GM10847 (cell line): ENCODE measurements around the gene SLC16A2.

Source experiments
- POLR2A ChIP-seq: IDR thresholded peaks from 2 replicates; pipeline ENCODE4 v1.6.1; 2011; ENCODE audit not compliant: insufficient read length; ENCODE audit errors: extremely low read depth

Gene SLC16A2

DNA sequence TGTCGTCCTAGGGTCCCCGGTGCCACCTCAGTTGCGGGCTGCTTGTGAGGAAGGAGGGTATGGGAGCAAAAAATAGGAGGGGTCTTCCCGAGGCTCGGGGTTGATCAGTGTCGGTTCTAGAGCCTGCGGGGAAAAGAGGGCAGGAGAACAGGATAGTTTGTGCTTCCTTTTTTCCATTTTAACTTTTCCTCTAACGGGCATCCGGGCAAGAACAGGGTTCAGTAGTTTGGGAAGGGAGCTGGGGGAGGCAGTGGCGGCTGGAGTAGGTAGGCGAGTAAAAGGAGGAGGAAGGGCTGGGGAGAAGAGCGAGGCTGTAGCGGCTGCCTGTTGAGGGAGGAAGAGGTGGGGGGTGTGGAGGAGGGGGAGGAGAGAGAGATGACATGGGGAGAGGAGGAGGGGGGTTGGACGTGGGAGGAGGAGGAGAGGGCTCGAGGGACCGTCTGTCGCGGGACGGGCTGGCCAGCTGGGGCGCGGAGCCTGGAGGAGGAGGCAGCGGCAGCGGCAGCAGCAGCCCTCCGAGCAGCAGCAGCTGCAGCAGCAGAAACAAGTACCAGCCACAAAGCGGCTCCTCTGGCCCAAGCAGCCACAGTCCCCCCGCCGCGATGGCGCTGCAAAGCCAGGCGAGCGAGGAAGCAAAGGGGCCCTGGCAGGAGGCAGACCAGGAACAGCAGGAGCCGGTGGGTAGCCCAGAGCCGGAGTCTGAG lies at the start of gene SLC16A2:
Gene SLC16A2, plus strand, starts transcription at position 458 of the 704 bp plus-strand sequence. Its CDS starts 145 bp downstream, at position 603.
- no peak for TF ChIP-seq POLR2A

DNA sequence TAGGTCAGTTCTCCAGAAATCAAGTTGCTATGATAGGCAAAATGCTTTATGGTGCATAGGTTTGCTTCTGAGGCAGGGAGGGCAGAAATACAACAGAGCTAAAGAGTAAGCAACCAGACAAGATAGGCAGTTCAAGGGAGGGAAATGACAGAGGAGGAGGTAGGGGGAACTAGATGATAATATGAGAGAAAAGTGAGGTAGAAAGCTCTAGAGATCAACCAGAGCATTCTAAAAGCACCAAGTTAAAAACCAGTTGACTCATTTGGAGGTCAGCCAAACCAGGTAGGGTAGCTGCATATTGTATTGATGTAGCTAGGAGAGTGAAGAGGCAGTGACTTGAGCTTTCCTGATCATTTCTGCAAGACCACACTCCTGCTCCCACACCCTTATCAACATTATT lies 49.0 kb upstream of the SLC16A2 start:
- TF ChIP-seq POLR2A = no peak

GRCh38 chrX:74377282-74377681 lies 44.0 kb upstream of the SLC16A2 start:
- TF ChIP-seq POLR2A = no peak

DNA sequence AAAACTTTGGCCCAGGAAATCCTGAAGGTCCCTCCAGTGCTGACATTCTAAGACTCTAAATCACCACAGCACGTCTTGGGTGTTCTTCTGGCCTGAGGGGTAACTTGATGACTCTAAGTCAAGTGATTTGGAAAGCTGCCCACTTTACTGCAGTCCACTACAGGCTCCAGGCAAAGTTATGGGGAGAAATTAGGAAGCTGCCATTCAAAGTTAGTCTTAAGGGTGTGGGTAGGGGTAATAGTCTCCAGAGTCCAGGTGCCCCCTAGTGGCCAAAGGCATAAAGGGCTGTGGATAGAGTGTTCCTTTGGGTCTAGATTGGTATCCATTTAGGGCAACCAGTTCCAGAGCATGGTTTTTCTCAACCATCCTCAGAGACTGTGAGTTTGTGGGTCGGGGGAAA lies 38.7 kb upstream of the SLC16A2 start:
- no peak for TF ChIP-seq POLR2A

DNA sequence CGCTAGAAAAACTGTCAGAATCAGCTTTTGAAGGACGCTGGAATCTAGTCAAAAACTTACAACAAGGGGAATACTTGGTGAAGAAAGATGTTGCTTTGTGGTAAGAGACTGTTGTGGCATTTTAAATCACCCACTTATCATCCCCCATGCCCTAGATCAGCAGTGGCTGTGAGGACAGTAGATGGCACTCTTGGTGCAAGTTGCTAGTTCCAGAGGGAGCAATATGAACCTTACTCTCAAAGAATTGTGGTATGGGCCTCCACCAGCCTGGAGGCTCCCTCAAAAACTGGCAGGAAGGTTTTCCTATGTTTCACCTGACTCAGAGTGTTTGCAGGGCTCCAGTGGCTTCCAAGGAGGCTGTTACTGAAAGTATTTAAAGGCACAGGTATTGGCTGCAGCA lies 37.7 kb upstream of the SLC16A2 start:
- TF ChIP-seq POLR2A = no peak

DNA sequence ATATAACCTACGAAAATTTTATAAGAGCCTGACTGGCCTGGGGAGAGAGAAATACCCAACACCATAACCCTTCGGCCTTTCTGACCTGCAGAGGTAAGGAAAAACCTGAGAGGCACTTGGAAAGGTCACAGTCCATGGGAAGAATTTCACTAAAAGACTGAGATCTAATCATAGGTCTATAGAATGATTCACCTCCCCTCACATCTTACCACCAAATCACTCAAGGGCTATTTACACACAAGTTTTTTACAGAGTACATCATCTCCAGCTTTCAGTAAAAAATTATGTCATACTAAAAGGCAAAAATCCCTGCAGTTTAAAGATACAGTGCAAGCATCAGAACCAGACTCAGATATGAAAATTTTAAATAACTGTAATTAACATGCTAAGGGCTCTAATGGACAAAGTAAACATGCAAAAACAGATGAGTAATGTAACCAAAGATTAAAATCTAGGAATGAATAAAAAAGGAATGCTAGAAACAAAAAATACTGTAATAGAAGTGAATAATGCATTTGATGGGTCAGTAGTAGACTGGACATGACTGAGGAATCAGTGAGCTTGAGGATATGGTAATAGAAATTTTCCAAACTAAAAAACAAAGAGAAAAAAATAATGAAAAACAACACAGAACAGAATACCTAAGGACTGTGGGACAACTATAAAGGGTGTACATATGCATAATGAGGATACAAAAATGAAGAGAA lies 32.1 kb upstream of the SLC16A2 start:
- TF ChIP-seq POLR2A = no peak

DNA sequence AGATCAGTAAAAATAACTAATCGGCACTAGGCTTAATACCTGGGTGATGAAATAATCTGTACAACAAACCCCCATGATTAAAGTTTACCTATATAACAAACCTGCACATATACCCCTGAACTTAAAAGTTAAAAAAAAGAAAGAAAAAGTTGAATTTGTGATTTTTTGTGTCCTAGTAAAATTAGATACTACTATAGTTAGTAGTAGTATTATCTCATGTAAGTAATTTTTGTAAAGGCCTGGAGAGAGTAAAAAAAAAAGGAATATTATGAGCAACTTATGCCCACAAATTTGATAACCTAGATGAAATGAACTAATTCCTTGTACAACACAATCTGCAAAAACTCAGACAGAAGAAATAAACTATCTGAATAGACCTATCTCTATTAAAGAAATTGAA lies 25.7 kb upstream of the SLC16A2 start:
- no peak for TF ChIP-seq POLR2A

- no peak for TF ChIP-seq POLR2A
These were observed 15.3 kb upstream of the SLC16A2 start for GRCh38 chrX:74405973-74406489.

DNA sequence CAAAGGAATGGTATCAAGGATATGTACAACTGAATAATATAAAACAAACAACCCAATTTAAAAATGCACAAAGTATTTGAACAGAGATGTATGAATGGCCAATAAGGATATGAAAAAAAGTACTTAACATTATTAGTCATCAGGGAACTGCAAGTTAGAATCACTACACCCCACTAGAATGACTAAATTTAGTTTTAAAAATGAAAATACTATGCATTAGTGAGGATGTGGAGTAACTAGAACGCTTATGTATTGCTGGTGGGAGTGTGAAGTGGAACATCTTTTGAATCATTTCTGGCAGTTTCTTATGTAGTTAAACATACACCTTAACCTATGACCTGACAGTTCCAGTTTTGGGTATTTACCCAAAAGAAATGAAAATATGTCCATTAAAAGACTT lies 13.0 kb upstream of the SLC16A2 start:
- no peak for TF ChIP-seq POLR2A

- no peak for TF ChIP-seq POLR2A
These were observed 1.5 kb upstream of the SLC16A2 start for GRCh38 chrX:74419864-74420195.

DNA sequence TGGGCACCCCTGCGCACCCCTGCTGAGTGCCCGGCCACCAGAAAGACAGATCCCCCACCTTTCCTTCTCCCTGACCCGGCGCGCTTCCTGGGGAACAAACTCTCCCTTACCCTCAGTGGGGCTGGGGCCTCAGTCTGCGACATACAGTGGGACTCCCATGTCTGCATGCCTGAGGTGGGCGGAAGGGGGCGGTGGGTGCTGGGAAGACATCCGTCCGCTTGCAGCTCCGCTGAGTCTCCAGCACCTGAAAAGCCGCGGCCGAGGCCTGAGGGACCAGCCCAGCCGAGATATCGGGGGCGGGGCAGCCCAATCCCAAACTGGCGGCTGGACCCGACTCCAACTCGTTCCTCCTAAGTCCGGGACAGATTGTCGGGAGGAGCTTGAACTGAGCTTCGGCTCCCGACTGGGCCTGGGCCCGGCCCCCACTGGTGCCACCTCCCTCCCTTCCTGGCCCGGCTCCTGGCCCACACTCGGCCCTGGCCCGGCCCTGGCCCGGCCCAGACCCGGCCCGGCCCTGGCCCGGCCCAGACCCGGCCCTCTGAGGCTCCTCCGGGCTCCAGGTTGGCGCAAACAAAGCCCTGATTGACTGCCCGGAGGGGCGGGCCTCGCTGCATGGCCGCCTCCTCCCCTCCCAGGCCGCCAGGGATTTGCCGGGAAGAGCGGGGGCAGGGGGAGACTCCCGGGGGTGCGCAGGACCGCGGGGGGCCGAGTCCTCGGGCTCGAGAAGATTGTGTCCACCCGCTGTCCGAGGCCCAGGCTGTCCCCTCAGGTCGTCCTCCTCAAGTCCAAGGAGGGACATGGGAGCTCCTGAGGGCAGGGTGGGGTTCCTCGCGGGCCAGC lies 877 bp upstream of the SLC16A2 start:
- no peak for TF ChIP-seq POLR2A

- TF ChIP-seq POLR2A = no peak
These were observed 553 bp downstream of the SLC16A2 start for GRCh38 chrX:74421740-74422352.

DNA sequence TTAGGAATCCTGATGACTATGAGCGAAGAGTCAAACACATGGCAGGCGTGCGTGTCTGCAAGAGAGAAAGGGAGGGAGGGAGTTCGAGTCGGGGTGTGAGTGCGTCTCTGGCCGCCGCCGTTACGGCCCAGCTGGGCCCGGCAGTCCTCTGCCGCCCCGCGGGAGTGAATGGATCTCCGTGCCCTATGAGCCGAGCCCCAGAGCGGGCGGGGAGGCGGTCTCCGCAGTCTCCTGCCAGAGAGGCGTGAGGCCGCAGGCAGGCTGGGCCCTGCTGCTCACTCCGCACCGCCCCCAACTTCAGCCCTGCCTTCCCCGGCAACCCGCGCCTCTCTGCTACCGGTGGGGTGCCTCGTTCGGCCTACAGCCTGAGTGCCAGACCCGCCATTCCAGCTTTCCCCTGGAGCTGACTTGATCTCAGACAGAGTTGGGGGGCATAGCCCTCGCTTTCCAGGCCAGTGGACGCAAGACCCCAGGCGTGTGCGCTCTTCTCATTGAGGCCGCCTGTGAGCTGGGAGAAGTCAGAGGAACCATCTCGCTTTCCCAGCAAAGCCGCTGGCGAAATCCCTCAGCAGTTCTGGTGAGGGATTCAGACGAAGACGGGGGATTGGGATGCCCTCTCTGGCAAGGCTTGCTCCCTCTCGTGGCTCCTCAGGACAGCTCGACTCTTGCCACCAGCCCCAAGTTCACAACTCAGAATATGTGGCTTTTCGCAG lies 1.4 kb downstream of the SLC16A2 start:
- no peak for TF ChIP-seq POLR2A

GRCh38 chrX:74423289-74423998 lies 2.2 kb downstream of the SLC16A2 start:
- no peak for TF ChIP-seq POLR2A

DNA sequence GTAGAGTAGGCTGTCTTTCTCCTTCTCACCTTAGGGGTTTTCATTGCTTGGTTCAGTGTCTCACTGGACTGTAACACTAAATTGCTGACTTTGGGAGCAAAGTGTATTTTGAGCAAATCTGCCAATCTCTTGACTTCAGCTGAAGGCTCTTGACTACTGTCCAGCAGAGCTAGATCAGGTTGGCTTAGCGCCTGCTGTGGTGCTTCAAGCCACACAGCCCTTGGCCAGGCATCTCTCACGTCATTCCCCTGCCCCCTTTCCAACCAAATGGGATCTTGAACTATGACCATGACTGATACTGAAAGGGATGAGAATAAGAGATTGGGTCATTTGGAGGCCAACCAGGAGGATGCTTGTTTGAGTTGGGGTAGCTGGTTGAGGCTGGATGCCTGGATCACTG lies 4.8 kb downstream of the SLC16A2 start:
- TF ChIP-seq POLR2A = no peak

- TF ChIP-seq POLR2A = no peak
These were observed 5.3 kb downstream of the SLC16A2 start for GRCh38 chrX:74426615-74427014.
